GM12878 (cell line): ENCODE measurements around the gene CPO. TPM values are rescaled to one million over a fixed set of nuclear protein-coding genes. Genes with fewer than 3 reads are reported as not detected.
A peak's percentile ranks its signal among the peaks of the same experiment; 100 is the strongest.

Source experiments
- ATAC-seq: fragments of 200-7000 bp; cut with Tn5 transposase; 3 replicates; pipeline ENCODE4 v1.9.1; 2020; ENCODE audit warnings: mild to moderate bottlenecking, moderate library complexity
- BruUV-seq: library from RNA; stranded (reverse); fragments of 400-500 nt; replicated peaks from 2 replicates; lab custom pipeline; 2021; lab: Mats Ljungman, UMichigan
- CTCF ChIA-PET: fragments of 300-600 bp; sonication (Branson Sonifier 250); formaldehyde crosslinking; extraction: SDS; loops from one replicate; lab custom pipeline; 2021; ENCODE audit warnings: inconsistent platforms; lab: Yijun Ruan, JAX
- POLR2A ChIA-PET: fragments of 350-600 bp; formaldehyde crosslinking; extraction: SDS; loops from one replicate; lab custom pipeline; 2021; ENCODE audit warnings: inconsistent platforms; lab: Charles Lee
- RAD21 ChIA-PET: fragments of 300-600 bp; sonication (Branson Sonifier 250); formaldehyde crosslinking; loops from one replicate; lab custom pipeline; 2023; ENCODE audit warnings: antibody characterized with exemption; ENCODE audit not compliant: unreplicated experiment; lab: Charles Lee
- SMC1A ChIA-PET: fragments of 300-600 bp; sonication (Branson Sonifier 250); formaldehyde crosslinking; loops from one replicate; lab custom pipeline; 2023; ENCODE audit not compliant: unreplicated experiment, uncharacterized antibody; lab: Charles Lee
- DNase-seq: peaks from one replicate; pipeline ENCODE4 v3.0.0-alpha.2; 2011; ENCODE audit warnings: low read depth, low spot score
- FAIRE-seq: peaks from 3 replicates; lab custom pipeline; 2011; peaks lifted over from hg19 to GRCh38; lab: Jason Lieb, UNC
- H2AFZ ChIP-seq: 2 replicates; pipeline ENCODE4 v1.6.0; 2011; ENCODE audit warnings: low read depth, low read length, control low read depth; ENCODE audit not compliant: control insufficient read depth
- H3K27ac ChIP-seq: 2 replicates; pipeline ENCODE4 v1.5.1; 2011; ENCODE audit warnings: control low read depth; ENCODE audit not compliant: control insufficient read depth, insufficient read depth
- H3K27me3 ChIP-seq, 2 experiments: replicated peaks in 1 of 2; 2 replicates each; pipeline versions ENCODE4 v1.6.0 to v1.6.1; 2011; ENCODE audit warnings: low read length in 1 of 2; ENCODE audit not compliant: control insufficient read depth in 2 of 2, insufficient read depth in 2 of 2
- H3K36me3 ChIP-seq, 2 experiments: 2 replicates each; pipeline ENCODE4 v1.5.1; 2011; ENCODE audit warnings: low read length in 1 of 2; ENCODE audit not compliant: control insufficient read depth in 2 of 2, insufficient read depth in 2 of 2
- H3K4me1 ChIP-seq: 2 replicates; pipeline ENCODE4 v1.6.1; 2011; ENCODE audit warnings: mild to moderate bottlenecking, low read length, moderate library complexity, mixed read lengths; ENCODE audit not compliant: control insufficient read depth, insufficient read depth
- H3K4me2 ChIP-seq: 2 replicates; pipeline ENCODE4 v1.6.0; 2011; ENCODE audit warnings: control low read depth; ENCODE audit not compliant: control insufficient read depth, insufficient read depth
- H3K4me3 ChIP-seq: fragments of 200-600 bp; sonication (generic); 2 replicates; pipeline ENCODE4 v1.5.1; 2016
- H3K79me2 ChIP-seq: 2 replicates; pipeline ENCODE4 v1.6.0; 2011; ENCODE audit warnings: low read length; ENCODE audit not compliant: control insufficient read depth, insufficient read depth
- H3K9ac ChIP-seq: 2 replicates; pipeline ENCODE4 v1.8.0; 2011; ENCODE audit warnings: low read length, control low read depth, mixed read lengths; ENCODE audit not compliant: control insufficient read depth, insufficient read depth
- H3K9me3 ChIP-seq: replicated peaks from 3 replicates; pipeline ENCODE4 v1.5.1; 2011; ENCODE audit warnings: mild to moderate bottlenecking, low read length; ENCODE audit not compliant: control insufficient read depth, insufficient read depth
- H4K20me1 ChIP-seq: 2 replicates; pipeline ENCODE4 v1.6.0; 2011; ENCODE audit not compliant: control insufficient read depth, insufficient read depth
- ATF3 ChIP-seq: IDR thresholded peaks from 2 replicates; pipeline ENCODE4 v1.6.1; 2011; ENCODE audit warnings: low read depth, mild to moderate bottlenecking, low read length, moderate library complexity, borderline replicate concordance; ENCODE audit errors: extremely low read depth
- BCL3 ChIP-seq: IDR thresholded peaks from 2 replicates; pipeline ENCODE4 v1.6.1; 2011; ENCODE audit warnings: borderline replicate concordance, low read depth, mild to moderate bottlenecking, moderate library complexity, low read length; ENCODE audit not compliant: insufficient read depth, poor library complexity, severe bottlenecking
- HCFC1 ChIP-seq: fragments of 150-350 bp; IDR thresholded peaks from 2 replicates; pipeline ENCODE4 v1.6.1; 2014; ENCODE audit warnings: low read length
- HDAC2 ChIP-seq: fragments of 200-600 bp; sonication (generic); IDR thresholded peaks from 2 replicates; pipeline ENCODE4 v1.6.1; 2017
- NKRF ChIP-seq: fragments of 450-650 bp; conservative IDR thresholded peaks from 2 replicates; pipeline ENCODE4 v1.6.1; 2017; ENCODE audit warnings: mild to moderate bottlenecking, moderate library complexity
- SKIL ChIP-seq: fragments of 450-650 bp; IDR thresholded peaks from 2 replicates; pipeline ENCODE4 v1.6.1; 2017; ENCODE audit warnings: mild to moderate bottlenecking, low read depth, inconsistent platforms; ENCODE audit not compliant: poor library complexity, severe bottlenecking
- USF1 ChIP-seq: IDR thresholded peaks from 2 replicates; pipeline ENCODE4 v1.6.1; 2011; ENCODE audit warnings: borderline replicate concordance, low read depth, mild to moderate bottlenecking, moderate library complexity, mixed read lengths, low read length; ENCODE audit not compliant: insufficient read depth; ENCODE audit errors: extremely low read length
- ZNF217 ChIP-seq: fragments of 450-650 bp; IDR thresholded peaks from 2 replicates; pipeline ENCODE4 v1.6.1; 2017; ENCODE audit warnings: antibody characterized with exemption, mild to moderate bottlenecking
- ZNF24 ChIP-seq: fragments of 450-650 bp; IDR thresholded peaks from 2 replicates; pipeline ENCODE4 v1.6.1; 2017; ENCODE audit warnings: antibody characterized with exemption, mild to moderate bottlenecking
- WGBS: methylation state at CpG from one replicate; pipeline ENCODE4 v1.1.6; 2016; ENCODE audit warnings: low lambda C conversion rate; ENCODE audit not compliant: insufficient replicate concordance, insufficient coverage; ENCODE audit errors: missing lambda C conversion rate; 5-methylcytosine and 5-hydroxymethylcytosine counted together
- in situ Hi-C: fragments of 300-500 bp; cut with MboI; formaldehyde crosslinking; loops from 9 replicates; pipeline ENCODE4 v1.14.3; 2018; ENCODE audit warnings: mixed read lengths
- intact Hi-C: fragments of 100-400 bp; cut with micrococcal nuclease; formaldehyde crosslinking; loops from one replicate; pipeline ENCODE4 v1.14.2; 2022; ENCODE audit not compliant: unreplicated experiment
- polyA plus RNA-seq, 11 experiments: library from polyadenylated mRNA; depleted of rRNA in 4 of 11; unstranded in 6 of 11; stranded (reverse) in 5 of 11; fragments of >200 nt; fragmentation: Nextera tagmentation in 4 of 11; fragmentation: Illumina TruSeq in 1 of 11; extraction: Ambion mirVana in 4 of 11; extraction: Trizol in 1 of 11; gene quantifications; 1 replicate in 1 of 11; 2 replicates in 10 of 11; pipeline versions ENCODE4 v1.2.1 to v1.2.3, GENCODE V29; 2011 to 2016; ENCODE audit warnings: inconsistent platforms in 2 of 11, missing spikeins in 2 of 11, low read depth in 1 of 11
- total RNA-seq, 4 experiments: library from RNA; depleted of rRNA in 3 of 4; stranded (reverse); fragments of >200 nt in 3 of 4; fragmentation: Illumina TruSeq in 1 of 4; extraction: Trizol in 1 of 4; gene quantifications; 2 replicates each; pipeline versions ENCODE4 v1.2.1 to v1.2.3, GENCODE V29; 2013 to 2021

The CPO gene
- total and polyA plus RNA-seq, 10 of the 15 experiments (the other 5 are each of a cell fraction or from before 2014, with no cell fraction given) = 0.13 to 0.14 TPM; not detected in 8

GRCh38 chr2:206982360-206982955 is 43.1 kb downstream of the CPO start:
- H3K79me2 ChIP-seq = no peaks in the 10 kb centered on the region
- TF ChIP-seq BCL3 = no peak
- no peak for TF ChIP-seq HDAC2
- TF ChIP-seq ZNF24 = no peak
- TF ChIP-seq ATF3 = no peak
- no peak for TF ChIP-seq SKIL
- TF ChIP-seq ZNF217 = no peak
- TF ChIP-seq HCFC1 = no peak
- no peak for TF ChIP-seq NKRF
- TF ChIP-seq USF1 = no peak
- FAIRE-seq (peak; percentile 59), DNase-seq (no peak), ATAC-seq (no peak)
- H3K9me3 ChIP-seq = no peaks in the 10 kb centered on the region; the same call in 2 of the 3 replicates
- no peak overlapping the region for H3K9ac ChIP-seq
- in situ Hi-C loops = no loop called here
- no peaks in the 10 kb centered on the region for H3K36me3 ChIP-seq
- no peak overlapping the region for H3K27ac ChIP-seq
- SMC1A ChIA-PET = interaction anchor here (0.7 kb wide), 1 partner anchor 491 kb away, joined by 4 read pairs; no protein-coding TSS in a partner anchor
- intact Hi-C loops = no loop called here
- 41% methylated on average over 8 of the region's 8 CpGs for WGBS
- no peaks in the 10 kb centered on the region for H3K27me3 ChIP-seq
- CTCF ChIA-PET = interaction anchor here (0.9 to 5.0 kb wide), 3 partner anchors 81 to 821 kb away, joined by 3 to 21 read pairs (median 3); no protein-coding TSS in a partner anchor
- RAD21 ChIA-PET = no interaction called here
- BruUV-seq = no TSS peak
- H4K20me1 ChIP-seq = no peaks in the 10 kb centered on the region
- no peak overlapping the region for H2AFZ ChIP-seq
- POLR2A ChIA-PET = no interaction called here
- H3K4me3 ChIP-seq = no peak overlapping the region
- no peak overlapping the region for H3K4me2 ChIP-seq
- no peaks in the 10 kb centered on the region for H3K4me1 ChIP-seq
